ENCODE data around the gene STAT1.
A peak's percentile ranks its signal among the peaks of the same experiment; 100 is the strongest.

Gene STAT1

GRCh38 chr2:191039616-191040015 lies 25.6 kb upstream of the STAT1 start:
- Mint-ChIP-seq H3K9me3 (no peaks in the 10 kb centered on the region), H3K4me1 (peaks cover 43% of the 10 kb centered on the region), H3K27ac (peak overlapping the region; percentile 84), H3K36me3 (peaks cover 68% of the 10 kb centered on the region), H3K4me3 (no peak overlapping the region)
- DNase-seq (ENCODE audit: low spot score in 2 of 2) (no peak), ATAC-seq (no peak)

- H3K4me3 Mint-ChIP-seq, result peak overlapping the region; percentile 19
- peaks cover 77% of the 10 kb centered on the region for H3K36me3 Mint-ChIP-seq
- ATAC-seq (no peak), DNase-seq (ENCODE audit: low spot score in 2 of 2) (no peak)
- H3K9me3 Mint-ChIP-seq, result no peaks in the 10 kb centered on the region
- H3K27ac Mint-ChIP-seq, result peak overlapping the region; percentile 84
- peaks cover 43% of the 10 kb centered on the region for H3K4me1 Mint-ChIP-seq
Observed at GRCh38 chr2:191038741-191039140, 24.8 kb upstream of the STAT1 start.

- no peak for DNase-seq (ENCODE audit: low spot score in 2 of 2)
- Mint-ChIP-seq H3K4me1 (peaks cover 43% of the 10 kb centered on the region), H3K36me3 (peaks cover 79% of the 10 kb centered on the region), H3K9me3 (no peaks in the 10 kb centered on the region), H3K27ac (peak overlapping the region; percentile 84), H3K4me3 (peak overlapping the region; percentile 19)
- ATAC-seq, result peak; percentile 92
Observed at GRCh38 chr2:191038241-191038725, 24.3 kb upstream of the STAT1 start.

- Mint-ChIP-seq H3K27ac (peak overlapping the region; percentile 84), H3K4me3 (peak overlapping the region; percentile 5), H3K4me1 (peaks cover 43% of the 10 kb centered on the region), H3K9me3 (no peaks in the 10 kb centered on the region), H3K36me3 (peaks cover 79% of the 10 kb centered on the region)
- DNase-seq (ENCODE audit: low spot score in 2 of 2), result no peak
- ATAC-seq, result no peak
Observed at GRCh38 chr2:191037351-191037750, 23.4 kb upstream of the STAT1 start.

- Mint-ChIP-seq H3K9me3 (no peaks in the 10 kb centered on the region), H3K4me3 (no peak overlapping the region), H3K36me3 (peaks cover 85% of the 10 kb centered on the region), H3K4me1 (peaks cover 35% of the 10 kb centered on the region), H3K27ac (peak overlapping the region; percentile 84)
- ATAC-seq, result no peak
- no peak for DNase-seq (ENCODE audit: low spot score in 2 of 2)
Observed at GRCh38 chr2:191036363-191036762, 22.4 kb upstream of the STAT1 start.

GRCh38 chr2:191032588-191033429 lies 18.8 kb upstream of the STAT1 start:
- Mint-ChIP-seq H3K27ac (peak overlapping the region; percentile 18), H3K36me3 (peaks cover 87% of the 10 kb centered on the region)

GRCh38 chr2:191031256-191031655 lies 17.3 kb upstream of the STAT1 start:
- H3K9me3 Mint-ChIP-seq, result no peaks in the 10 kb centered on the region
- ATAC-seq (no peak), DNase-seq (ENCODE audit: low spot score in 2 of 2) (no peak)
- peaks cover 82% of the 10 kb centered on the region for H3K36me3 Mint-ChIP-seq
- peaks cover 37% of the 10 kb centered on the region for H3K4me1 Mint-ChIP-seq
- H3K27ac Mint-ChIP-seq, result peak overlapping the region; percentile 18
- no peak overlapping the region for H3K4me3 Mint-ChIP-seq

More at GRCh38 chr2:191032588-191033429, 18.8 kb upstream of the STAT1 start:
- no peaks in the 10 kb centered on the region for H3K9me3 Mint-ChIP-seq
- H3K4me1 Mint-ChIP-seq, result peaks cover 52% of the 10 kb centered on the region
- ATAC-seq, result no peak
- no peak overlapping the region for H3K4me3 Mint-ChIP-seq
- DNase-seq (ENCODE audit: low spot score in 2 of 2), result no peak

GRCh38 chr2:191030521-191031154 lies 16.7 kb upstream of the STAT1 start:
- Mint-ChIP-seq H3K4me1 (peaks cover 40% of the 10 kb centered on the region), H3K36me3 (peaks cover 75% of the 10 kb centered on the region), H3K9me3 (no peaks in the 10 kb centered on the region), H3K4me3 (peak overlapping the region; percentile 32), H3K27ac (peak overlapping the region; percentile 18)
- DNase-seq (ENCODE audit: low spot score in 2 of 2) (no peak), ATAC-seq (peak; percentile 83)

- Mint-ChIP-seq H3K27ac (peak overlapping the region; percentile 58), H3K4me1 (peaks cover 48% of the 10 kb centered on the region), H3K9me3 (no peaks in the 10 kb centered on the region), H3K36me3 (peaks cover 68% of the 10 kb centered on the region), H3K4me3 (peak overlapping the region; percentile 32)
- ATAC-seq (peak; percentile 55), DNase-seq (ENCODE audit: low spot score in 2 of 2) (no peak)
Observed at GRCh38 chr2:191029280-191029950, 15.4 kb upstream of the STAT1 start.

GRCh38 chr2:191026377-191026776 lies 12.4 kb upstream of the STAT1 start:
- DNase-seq (ENCODE audit: low spot score in 2 of 2), result no peak
- Mint-ChIP-seq H3K9me3 (no peaks in the 10 kb centered on the region), H3K4me3 (no peak overlapping the region), H3K27ac (peak overlapping the region; percentile 23), H3K36me3 (peaks cover 37% of the 10 kb centered on the region), H3K4me1 (peaks cover 48% of the 10 kb centered on the region)
- ATAC-seq, result peak; percentile 42

- H3K4me3 Mint-ChIP-seq, result no peak overlapping the region
- peaks cover 25% of the 10 kb centered on the region for H3K36me3 Mint-ChIP-seq
- DNase-seq (ENCODE audit: low spot score in 2 of 2), result no peak
- H3K4me1 Mint-ChIP-seq, result peaks cover 38% of the 10 kb centered on the region
- peak overlapping the region; percentile 23 for H3K27ac Mint-ChIP-seq
- H3K9me3 Mint-ChIP-seq, result no peaks in the 10 kb centered on the region
- no peak for ATAC-seq
Observed at GRCh38 chr2:191025135-191025534, 11.2 kb upstream of the STAT1 start.

GRCh38 chr2:191023235-191023679 lies 9.3 kb upstream of the STAT1 start:
- no peak overlapping the region for H3K27ac Mint-ChIP-seq
- peaks cover 30% of the 10 kb centered on the region for H3K4me1 Mint-ChIP-seq
- H3K36me3 Mint-ChIP-seq, result peaks cover 9% of the 10 kb centered on the region
- ATAC-seq (no peak), DNase-seq (ENCODE audit: low spot score in 2 of 2) (no peak)
- no peak overlapping the region for H3K4me3 Mint-ChIP-seq
- no peaks in the 10 kb centered on the region for H3K9me3 Mint-ChIP-seq

GRCh38 chr2:191020742-191021381 lies 6.9 kb upstream of the STAT1 start:
- Mint-ChIP-seq H3K4me3 (no peak overlapping the region), H3K9me3 (peaks cover 5% of the 10 kb centered on the region), H3K27ac (no peak overlapping the region), H3K36me3 (peaks cover 4% of the 10 kb centered on the region), H3K4me1 (peaks cover 29% of the 10 kb centered on the region)
- peak; percentile 73 for ATAC-seq
- DNase-seq (ENCODE audit: low spot score in 2 of 2), result peak; percentile 53 to 87

GRCh38 chr2:191020221-191020741 lies 6.3 kb upstream of the STAT1 start:
- H3K36me3 Mint-ChIP-seq, result peaks cover 4% of the 10 kb centered on the region
- peaks cover 23% of the 10 kb centered on the region for H3K4me1 Mint-ChIP-seq
- H3K4me3 Mint-ChIP-seq, result no peak overlapping the region
- H3K9me3 Mint-ChIP-seq, result peaks cover 5% of the 10 kb centered on the region
- DNase-seq (ENCODE audit: low spot score in 2 of 2), result peak; percentile 90 to 98
- ATAC-seq, result peak; percentile 76
- no peak overlapping the region for H3K27ac Mint-ChIP-seq

- no peak for ATAC-seq
- H3K4me3 Mint-ChIP-seq, result no peak overlapping the region
- no peak overlapping the region for H3K27ac Mint-ChIP-seq
- no peak for DNase-seq (ENCODE audit: low spot score in 2 of 2)
- H3K4me1 Mint-ChIP-seq, result peaks cover 19% of the 10 kb centered on the region
- H3K9me3 Mint-ChIP-seq, result peaks cover 5% of the 10 kb centered on the region
- H3K36me3 Mint-ChIP-seq, result no peaks in the 10 kb centered on the region
Observed at GRCh38 chr2:191019376-191019775, 5.4 kb upstream of the STAT1 start.

Measured in stimulated activated effector memory CD8-positive, alpha-beta T cell treated with anti-CD3 and anti-CD28 coated beads, Interleukin-12 subunit alpha, Interleukin-12 subunit beta, amount 100 ng/mL, for 72 hours (primary cell).